Stimulated activated CD4-positive, alpha-beta T cell treated with anti-CD3 and anti-CD28 coated beads, Interleukin-15, amount 100 ng/mL, for 1 hour (primary cell): ENCODE measurements around the gene GTPBP2.
"Not testable (repeated sequence)": the region's sequence is repeated elsewhere in the genome, so short reads cannot be mapped to it uniquely, and the experiment has no call there.

Experiments used
- DNase-seq, 2 donors: peaks; one replicate each; pipeline ENCODE4 v3.0.0-alpha.2; 2020; ENCODE audit warnings: low read depth in 1 of 2, low spot score in 1 of 2

GTPBP2 gene

GRCh38 chr6:43629104-43629504, at the start of gene GTPBP2:
Gene GTPBP2 (minus strand): TSS chr6:43629264. CDS start chr6:43629162, 102 bp downstream.
- peak; percentile 87 to 91 for DNase-seq

GRCh38 chr6:43678341-43678740, 49.3 kb upstream of the GTPBP2 start:
- DNase-seq: no peak

- DNase-seq: no peak
These were observed 48.7 kb upstream of the GTPBP2 start for GRCh38 chr6:43677759-43678158.

GRCh38 chr6:43676962-43677606, 48.0 kb upstream of the GTPBP2 start:
- DNase-seq: no peak

GRCh38 chr6:43674921-43675320, 45.9 kb upstream of the GTPBP2 start:
- DNase-seq: no peak

- no peak for DNase-seq
These were observed 45.2 kb upstream of the GTPBP2 start for GRCh38 chr6:43674291-43674690.

- DNase-seq: no peak
These were observed 44.5 kb upstream of the GTPBP2 start for GRCh38 chr6:43673444-43674084.

GRCh38 chr6:43671801-43672690, 43.0 kb upstream of the GTPBP2 start:
- DNase-seq: no peak

GRCh38 chr6:43671011-43671800, 42.1 kb upstream of the GTPBP2 start:
- no peak for DNase-seq

- no peak for DNase-seq
These were observed 41.5 kb upstream of the GTPBP2 start for GRCh38 chr6:43670623-43670986.

GRCh38 chr6:43669922-43670622, 41.0 kb upstream of the GTPBP2 start:
- no peak for DNase-seq

- DNase-seq: no peak
These were observed 40.2 kb upstream of the GTPBP2 start for GRCh38 chr6:43669050-43669921.

GRCh38 chr6:43668151-43669028, 39.3 kb upstream of the GTPBP2 start:
- peak; percentile 8 to 32 for DNase-seq

GRCh38 chr6:43667245-43668150, 38.4 kb upstream of the GTPBP2 start:
- peak; percentile 61 to 81 for DNase-seq

- DNase-seq: no peak
These were observed 37.3 kb upstream of the GTPBP2 start for GRCh38 chr6:43666196-43666920.

- no peak for DNase-seq
These were observed 36.3 kb upstream of the GTPBP2 start for GRCh38 chr6:43665376-43665775.

- not testable (repeated sequence) for DNase-seq
These were observed 33.9 kb upstream of the GTPBP2 start for GRCh38 chr6:43662948-43663347.
